ENCODE data around the gene MEIKIN. TPM values are rescaled to one million over a fixed set of nuclear protein-coding genes. Genes with fewer than 3 reads are reported as not detected.
A peak's percentile ranks its signal among the peaks of the same experiment; 100 is the strongest.

MEIKIN gene
- polyA plus RNA-seq, 4 donors = 0.36 TPM; not detected in 3

DNA sequence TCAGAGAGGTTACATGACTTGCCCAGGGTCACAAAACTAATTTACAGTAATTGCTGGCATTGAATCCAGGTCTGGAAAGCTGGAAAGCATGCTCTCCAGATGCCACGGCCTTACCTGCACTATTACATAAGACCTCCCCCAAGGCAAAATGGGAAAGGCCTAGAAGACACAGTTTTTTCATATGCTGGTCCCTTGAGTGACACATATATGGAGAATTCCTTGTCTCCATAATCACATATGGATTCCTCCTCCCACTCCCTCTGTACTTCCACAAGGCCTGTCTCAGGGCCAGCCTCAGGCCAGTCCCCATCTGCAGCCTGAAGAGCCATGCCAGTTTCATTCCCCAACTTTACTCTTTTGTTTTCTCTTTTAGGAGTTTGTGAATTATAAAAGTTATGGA lies 28.6 kb upstream of the MEIKIN start:
- no peak for DNase-seq (ENCODE audit: low read depth in 4 of 4, low spot score in 3 of 4)

DNA sequence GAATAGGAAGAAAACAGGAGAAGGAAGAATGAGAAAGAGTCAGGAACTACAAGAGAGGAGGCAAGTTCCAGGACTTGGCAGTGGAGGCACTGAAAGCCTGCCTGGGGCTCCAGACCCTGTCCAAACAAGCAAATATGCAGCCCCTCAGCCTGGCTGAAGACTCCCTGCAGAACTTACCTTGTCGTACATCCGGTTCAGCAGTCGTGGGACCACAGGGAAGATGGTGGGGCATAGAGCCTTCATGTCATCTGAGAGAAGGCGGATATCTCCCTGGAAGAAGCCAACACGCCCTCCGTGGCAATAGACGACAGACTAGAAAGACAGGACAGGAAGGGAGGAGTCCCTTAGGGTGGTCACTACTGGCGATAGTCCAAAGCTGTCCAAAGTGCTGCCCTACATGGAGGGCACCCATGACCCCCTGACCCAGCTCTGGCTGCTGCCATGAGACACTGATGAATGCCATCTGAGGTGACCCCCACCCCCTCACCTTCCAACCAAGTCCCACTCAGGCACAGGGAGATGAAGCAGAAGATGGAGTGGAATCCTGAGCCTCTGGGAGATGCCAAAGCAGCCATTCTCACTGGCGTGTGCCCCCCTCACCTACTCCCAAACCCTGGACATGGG lies 27.7 kb upstream of the MEIKIN start:
- no peak for DNase-seq (ENCODE audit: low read depth in 4 of 4, low spot score in 3 of 4)

DNA sequence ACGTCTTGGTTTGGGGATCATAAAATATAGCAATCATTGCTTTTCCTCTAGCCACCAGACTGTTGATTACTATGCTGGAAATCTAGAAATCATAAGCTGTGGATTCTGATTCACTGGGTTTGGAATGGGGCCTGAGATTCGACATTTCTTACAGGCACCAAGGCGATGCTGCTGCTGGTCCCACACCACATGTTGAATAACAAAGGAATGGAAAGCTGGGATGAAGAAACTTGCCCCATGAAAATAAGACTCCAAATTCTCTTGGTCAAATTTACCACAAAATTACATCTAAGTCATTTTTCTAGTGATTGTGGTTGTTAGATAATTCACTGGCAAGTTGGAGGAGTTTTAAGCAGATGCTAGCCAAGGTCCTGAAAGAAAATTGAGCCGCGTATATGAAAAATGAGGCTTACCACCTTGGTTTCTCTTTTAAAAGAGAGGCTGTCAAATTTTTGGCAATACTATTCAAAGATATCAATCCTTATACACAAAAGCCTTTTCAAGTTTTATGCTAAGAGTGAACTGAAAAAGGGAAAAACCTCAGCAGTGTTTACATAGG lies 23.0 kb upstream of the MEIKIN start:
- DNase-seq (ENCODE audit: low read depth in 4 of 4, low spot score in 3 of 4) = no peak

GRCh38 chr5:131966551-131966950 lies 21.1 kb upstream of the MEIKIN start:
- DNase-seq (ENCODE audit: low read depth in 4 of 4, low spot score in 3 of 4) = no peak

GRCh38 chr5:131965826-131966415 lies 20.5 kb upstream of the MEIKIN start:
- DNase-seq (ENCODE audit: low read depth in 4 of 4, low spot score in 3 of 4) = no peak

- DNase-seq (ENCODE audit: low read depth in 4 of 4, low spot score in 3 of 4) = no peak
Measured at GRCh38 chr5:131959906-131960305, 14.4 kb upstream of the MEIKIN start.

GRCh38 chr5:131959136-131959535 lies 13.7 kb upstream of the MEIKIN start:
- no peak for DNase-seq (ENCODE audit: low read depth in 4 of 4, low spot score in 3 of 4)

- DNase-seq (ENCODE audit: low read depth in 4 of 4, low spot score in 3 of 4) = peak in 1 of 4 donors; percentile 11
Measured at GRCh38 chr5:131957721-131958441, 12.4 kb upstream of the MEIKIN start.

DNA sequence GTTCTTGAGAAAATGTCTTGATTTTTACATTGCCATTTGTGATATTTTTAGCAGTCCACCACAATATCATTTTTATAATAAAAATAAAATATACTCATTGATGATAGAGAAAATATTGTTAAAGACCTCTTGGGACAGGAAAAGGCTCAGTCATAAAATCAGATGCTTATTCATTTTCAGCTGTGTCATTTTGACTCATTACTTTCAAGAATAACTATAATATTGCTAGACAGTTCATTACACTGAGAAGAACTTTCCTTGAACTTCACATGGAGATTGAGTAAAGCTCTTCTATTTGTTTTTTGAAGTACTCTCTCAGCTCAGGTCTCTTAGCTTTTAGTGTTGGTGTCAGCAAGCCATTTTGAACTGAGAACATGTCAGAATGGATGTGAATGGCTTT lies 8.5 kb upstream of the MEIKIN start:
- DNase-seq (ENCODE audit: low read depth in 4 of 4, low spot score in 3 of 4) = no peak

- DNase-seq (ENCODE audit: low read depth in 4 of 4, low spot score in 3 of 4) = no peak
Measured at GRCh38 chr5:131952301-131952857, 6.9 kb upstream of the MEIKIN start.

- no peak for DNase-seq (ENCODE audit: low read depth in 4 of 4, low spot score in 3 of 4)
Measured at GRCh38 chr5:131950706-131951105, 5.2 kb upstream of the MEIKIN start.

DNA sequence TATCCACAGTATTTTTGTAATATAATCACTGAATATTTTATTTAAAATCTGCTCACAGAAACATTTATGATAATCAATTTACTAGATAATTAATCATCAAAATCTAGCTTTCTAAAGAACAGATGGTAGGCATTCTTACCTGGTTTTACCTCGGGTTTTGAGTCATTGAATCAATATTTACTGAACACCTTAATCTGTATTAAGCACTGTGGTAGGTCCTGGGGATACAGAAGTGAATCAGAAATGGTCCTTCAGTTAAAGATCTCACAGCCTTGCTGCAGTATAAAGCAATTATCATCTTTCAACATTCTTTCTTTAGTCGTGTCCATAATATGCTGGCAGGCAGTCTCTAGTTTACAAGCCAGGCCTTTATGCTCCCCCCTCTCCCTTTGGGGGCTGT lies 2.0 kb upstream of the MEIKIN start:
- no peak for DNase-seq (ENCODE audit: low read depth in 4 of 4, low spot score in 3 of 4)

GRCh38 chr5:131944702-131945550 lies 537 bp downstream of the MEIKIN start:
- DNase-seq (ENCODE audit: low read depth in 4 of 4, low spot score in 3 of 4) = no peak

- no peak for DNase-seq (ENCODE audit: low read depth in 4 of 4, low spot score in 3 of 4)
Measured at GRCh38 chr5:131943916-131944315, 1.5 kb downstream of the MEIKIN start.

DNA sequence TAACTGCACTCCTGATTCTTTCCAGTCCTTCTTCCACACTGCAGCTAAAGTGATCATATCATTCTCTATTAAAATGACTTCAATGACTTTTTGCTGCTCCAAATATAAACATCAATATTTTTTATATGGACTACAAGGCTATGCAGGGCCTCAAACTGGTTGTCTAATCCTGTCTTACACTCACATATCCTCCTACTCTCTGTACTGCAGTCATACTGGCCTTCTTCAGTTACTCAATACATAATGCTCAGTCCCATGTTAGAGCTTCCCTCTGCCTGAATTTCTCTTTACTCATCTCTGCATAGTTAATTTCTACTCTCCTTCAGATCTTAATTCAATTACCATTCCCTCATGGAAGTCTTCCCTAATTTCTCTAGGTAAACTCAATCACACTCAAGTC lies 3.4 kb downstream of the MEIKIN start:
- no peak for DNase-seq (ENCODE audit: low read depth in 4 of 4, low spot score in 3 of 4)

GRCh38 chr5:131939690-131940345 lies 5.6 kb downstream of the MEIKIN start:
- DNase-seq (ENCODE audit: low read depth in 4 of 4, low spot score in 3 of 4) = no peak

- no peak for DNase-seq (ENCODE audit: low read depth in 4 of 4, low spot score in 3 of 4)
Measured at GRCh38 chr5:131932235-131932634, 13.2 kb downstream of the MEIKIN start.

- no peak for DNase-seq (ENCODE audit: low read depth in 4 of 4, low spot score in 3 of 4)
Measured at GRCh38 chr5:131928957-131929356, 16.5 kb downstream of the MEIKIN start.

GRCh38 chr5:131926168-131926567 lies 19.3 kb downstream of the MEIKIN start:
- DNase-seq (ENCODE audit: low read depth in 4 of 4, low spot score in 3 of 4) = no peak

GRCh38 chr5:131916481-131916880 lies 29.0 kb downstream of the MEIKIN start:
- DNase-seq (ENCODE audit: low read depth in 4 of 4, low spot score in 3 of 4) = no peak
